Naive thymus-derived CD8-positive, alpha-beta T cell (primary cell): ENCODE results near the gene SPTBN4. TPM values are rescaled to one million over a fixed set of nuclear protein-coding genes. Genes with fewer than 3 reads are reported as not detected.
"Not testable (repeated sequence)": the region's sequence is repeated elsewhere in the genome, so short reads cannot be mapped to it uniquely, and the experiment has no call there.

Source experiments
- ATAC-seq, 2 donors: fragments of 150-1000 bp; cut with Tn5 transposase in 1 of 2; sonication (Bioruptor Pico), chemical (Tn5 transposase) in 1 of 2; 1 replicate in 1 of 2; 2 replicates in 1 of 2; pipeline ENCODE4 v1.10.0; 2021; ENCODE audit warnings: mild to moderate bottlenecking in 2 of 2, moderate library complexity in 2 of 2
- POLR2A ChIA-PET: fragments of 350-600 bp; sonication (Branson Sonifier 250); formaldehyde crosslinking; loops from one replicate; lab custom pipeline; 2021; ENCODE audit warnings: antibody characterized with exemption; lab: Charles Lee
- DNase-seq, 10 donors: peaks; one replicate each; pipeline versions ENCODE4 v3.0.0 to v3.0.0-alpha.2; 2020 to 2022
- H3K27ac Mint-ChIP-seq, 10 donors: one replicate each; pipeline ENCODE4 v1.8.0; 2020 to 2022; ENCODE audit warnings: mild to moderate bottlenecking in 10 of 10, mixed read lengths in 10 of 10, moderate library complexity in 4 of 10, inconsistent platforms in 1 of 10
- H3K27me3 Mint-ChIP-seq, 5 donors: one replicate each; pipeline ENCODE4 v1.8.0; 2021 to 2022; ENCODE audit warnings: mixed read lengths in 5 of 5
- H3K36me3 Mint-ChIP-seq, 3 donors: one replicate each; pipeline ENCODE4 v1.8.0; 2020 to 2022; ENCODE audit warnings: mixed read lengths in 3 of 3, mild to moderate bottlenecking in 2 of 3, inconsistent platforms in 1 of 3
- H3K4me1 Mint-ChIP-seq, 4 donors: one replicate each; pipeline ENCODE4 v1.8.0; 2021 to 2022; ENCODE audit warnings: mixed read lengths in 4 of 4
- H3K4me3 Mint-ChIP-seq, 10 donors: one replicate each; pipeline ENCODE4 v1.8.0; 2020 to 2022; ENCODE audit warnings: mild to moderate bottlenecking in 10 of 10, mixed read lengths in 10 of 10, moderate library complexity in 6 of 10, inconsistent platforms in 1 of 10
- H3K9me3 Mint-ChIP-seq, 9 donors: one replicate each; pipeline ENCODE4 v1.8.0; 2020 to 2022; ENCODE audit warnings: mixed read lengths in 9 of 9, mild to moderate bottlenecking in 3 of 9, inconsistent platforms in 1 of 9, moderate library complexity in 1 of 9
- polyA plus RNA-seq, 3 donors: library from polyadenylated mRNA; unstranded; fragments of 300-500 nt; fragmentation: Illumina TruSeq; gene quantifications; one replicate each; pipeline ENCODE4 v1.2.3, GENCODE V29; 2021
- total RNA-seq, 8 experiments: library from RNA in 2 of 8; stranded (reverse) in 2 of 8; gene quantifications; one replicate each; pipeline ENCODE4 v1.2.3 and lab custom pipeline; 2021 to 2026

Gene SPTBN4
- total and polyA plus RNA-seq, 5 experiments from 2014 or later = 0.13 to 0.62 (median 0.47) TPM; not detected in 2

- H3K36me3 Mint-ChIP-seq = no peaks in the 10 kb centered on the region
- POLR2A ChIA-PET = interaction anchor here (0.9 to 3.2 kb wide), 11 partner anchors 23 to 797 kb away, joined by 3 to 21 read pairs (median 7); partner anchors contain the start of genes C19orf47, HNRNPUL1, PLD3 and SERTAD1
- H3K9me3 Mint-ChIP-seq = no peaks in the 10 kb centered on the region
- peak overlapping the region; percentile 78 to 94 (median 88) for H3K4me3 Mint-ChIP-seq
- H3K4me1 Mint-ChIP-seq = peaks cover 21 to 38% (median 28%) of the 10 kb centered on the region in 4 donors
- peak in 7 of 10 donors; percentile 47 to 87 (median 68) for DNase-seq
- peaks cover 7 to 11% (median 8%) of the 10 kb centered on the region in 5 donors for H3K27me3 Mint-ChIP-seq
- ATAC-seq = peak; percentile 36 to 67
- H3K27ac Mint-ChIP-seq = peak overlapping the region; percentile 64 to 96 (median 90)
Observed at GRCh38 chr19:40466219-40466984, 399 bp upstream of the SPTBN4 start.

GRCh38 chr19:40469011-40469410 is 2.2 kb downstream of the SPTBN4 start:
- H3K36me3 Mint-ChIP-seq = no peaks in the 10 kb centered on the region
- ATAC-seq = no peak
- no peak for DNase-seq
- H3K4me1 Mint-ChIP-seq = peaks cover 18 to 27% (median 25%) of the 10 kb centered on the region in 4 donors
- H3K4me3 Mint-ChIP-seq = peak overlapping the region in 3 of 10 donors; percentile 28 to 34 (median 32)
- H3K27me3 Mint-ChIP-seq = peaks cover 7 to 11% (median 8%) of the 10 kb centered on the region in 5 donors
- peak overlapping the region in 1 of 10 donors; percentile 66 for H3K27ac Mint-ChIP-seq
- H3K9me3 Mint-ChIP-seq = no peaks in the 10 kb centered on the region
- POLR2A ChIA-PET = no interaction called here

DNA sequence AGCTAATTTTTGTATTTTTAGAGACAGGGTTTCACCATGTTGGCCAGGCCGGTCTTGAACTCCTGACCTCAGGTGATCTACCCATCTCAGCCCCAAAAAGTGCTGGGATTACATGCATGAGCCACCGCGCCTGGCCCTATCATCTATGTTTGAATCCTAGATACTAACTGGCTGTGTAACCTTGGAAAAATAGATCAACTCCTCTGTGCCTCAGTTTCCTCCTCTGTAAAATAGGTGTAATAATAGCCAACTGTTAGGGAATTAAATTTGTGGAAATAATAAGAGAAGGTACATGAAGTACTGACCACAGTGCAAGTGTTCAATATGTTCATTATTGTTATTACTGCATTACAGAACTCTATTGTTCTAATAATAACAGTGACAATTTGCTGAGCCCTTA is 4.3 kb downstream of the SPTBN4 start:
- H3K27me3 Mint-ChIP-seq = peaks cover 7 to 12% (median 8%) of the 10 kb centered on the region in 5 donors
- ATAC-seq = no peak
- no peaks in the 10 kb centered on the region for H3K9me3 Mint-ChIP-seq
- peaks cover 6 to 8% (median 7%) of the 10 kb centered on the region in 4 donors for H3K4me1 Mint-ChIP-seq
- POLR2A ChIA-PET = no interaction called here
- H3K36me3 Mint-ChIP-seq = no peaks in the 10 kb centered on the region
- no peak for DNase-seq
- no peak overlapping the region for H3K4me3 Mint-ChIP-seq
- H3K27ac Mint-ChIP-seq = no peak overlapping the region

GRCh38 chr19:40472516-40472915 is 5.7 kb downstream of the SPTBN4 start:
- POLR2A ChIA-PET = no interaction called here
- Mint-ChIP-seq H3K4me3 (no peak overlapping the region), H3K27me3 (peaks cover 0 to 7% (median 3%) of the 10 kb centered on the region in 5 donors), H3K27ac (peak overlapping the region in 1 of 10 donors; percentile 43), H3K4me1 (peaks cover 0 to 1% (median 0%) of the 10 kb centered on the region in 4 donors), H3K36me3 (no peaks in the 10 kb centered on the region), H3K9me3 (no peaks in the 10 kb centered on the region)
- DNase-seq = no peak
- no peak for ATAC-seq

DNA sequence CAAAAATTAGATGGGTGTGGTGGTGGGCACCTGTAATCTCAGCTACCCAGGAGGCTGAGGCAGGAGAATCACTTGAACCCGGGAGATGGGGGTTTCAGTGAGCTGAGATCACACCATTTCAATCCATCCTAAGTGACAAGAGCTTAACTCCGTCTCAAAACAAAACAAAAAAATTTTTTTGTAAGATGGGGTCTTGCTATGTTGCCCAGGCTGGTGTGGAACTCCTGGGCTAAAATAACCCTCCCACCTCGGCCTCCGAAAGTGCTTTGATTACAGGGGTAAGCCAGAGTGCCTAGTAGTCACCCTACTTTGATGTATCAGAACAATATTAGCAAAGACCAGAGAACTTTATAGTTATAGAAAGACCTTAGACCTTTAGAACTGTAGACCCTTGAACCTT is 7.9 kb downstream of the SPTBN4 start:
- H3K27me3 Mint-ChIP-seq = peaks cover 0 to 9% (median 0%) of the 10 kb centered on the region in 5 donors
- no peak overlapping the region for H3K4me3 Mint-ChIP-seq
- H3K36me3 Mint-ChIP-seq = no peaks in the 10 kb centered on the region
- no peaks in the 10 kb centered on the region for H3K9me3 Mint-ChIP-seq
- DNase-seq (no peak), ATAC-seq (no peak)
- no peak overlapping the region for H3K27ac Mint-ChIP-seq
- peaks cover 0 to 2% (median 0%) of the 10 kb centered on the region in 4 donors for H3K4me1 Mint-ChIP-seq
- POLR2A ChIA-PET = no interaction called here

DNA sequence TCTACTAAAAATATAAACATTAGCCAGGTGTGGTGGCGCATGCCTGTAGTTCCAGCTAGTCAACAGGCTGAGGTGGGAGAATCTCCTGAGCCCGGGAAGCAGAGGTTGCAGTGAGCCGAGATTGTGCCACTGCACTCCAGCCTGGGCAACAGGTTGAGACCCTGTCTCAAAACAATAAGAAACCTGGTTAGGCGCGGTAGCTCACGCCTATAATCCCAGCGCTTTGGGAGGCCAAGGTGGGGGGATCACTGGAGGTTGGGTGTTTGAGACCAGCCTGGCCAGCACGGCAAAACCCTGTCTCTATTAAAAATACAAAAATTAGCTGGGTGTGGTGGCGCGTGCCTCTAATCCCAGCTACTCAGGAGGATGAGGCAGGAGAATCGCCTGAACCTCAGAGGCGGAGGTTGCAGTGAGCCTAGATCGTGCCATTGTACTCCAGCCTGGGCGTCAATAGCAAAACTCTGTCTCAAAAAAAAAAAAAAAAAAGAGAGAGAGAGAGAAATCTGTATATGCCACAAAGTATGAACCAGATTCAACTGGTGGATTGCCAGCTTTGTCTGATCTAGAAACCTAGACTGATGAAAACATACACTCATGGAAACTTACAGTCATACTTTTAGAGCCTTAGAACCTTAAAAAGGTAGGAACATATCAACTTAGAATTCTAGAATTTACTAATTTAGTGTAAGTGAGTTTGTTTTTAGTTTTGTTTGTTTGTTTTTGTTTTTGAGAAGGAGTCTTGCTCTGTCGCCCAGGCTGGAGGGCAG is 9.3 kb downstream of the SPTBN4 start:
- Mint-ChIP-seq H3K27ac (peak overlapping the region in 1 of 10 donors; percentile 87), H3K27me3 (peaks cover 0 to 12% (median under 1%) of the 10 kb centered on the region in 5 donors)
- POLR2A ChIA-PET, H3K4me3 Mint-ChIP-seq, DNase-seq, H3K9me3 Mint-ChIP-seq, H3K4me1 Mint-ChIP-seq, H3K36me3 Mint-ChIP-seq, ATAC-seq: not testable (repeated sequence)

DNA sequence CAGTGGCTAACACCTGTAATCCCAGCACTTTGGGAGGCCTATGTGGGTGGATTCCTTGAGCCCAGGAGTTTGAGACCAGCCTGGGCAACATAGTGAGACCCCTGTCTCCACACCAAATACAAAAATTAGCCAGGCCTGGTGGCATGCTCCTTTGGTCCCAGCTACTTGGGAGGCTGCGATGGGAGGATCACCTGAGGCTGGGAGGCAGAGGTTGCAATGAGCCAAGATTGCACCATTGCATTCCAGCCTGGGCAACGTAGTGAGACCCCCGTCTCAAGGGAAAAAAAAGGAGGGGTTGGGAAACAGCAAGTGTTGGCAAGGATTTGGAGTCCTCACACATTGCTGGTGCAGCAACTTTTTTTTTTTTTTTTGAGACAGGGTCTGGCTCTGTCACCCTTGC is 19.2 kb downstream of the SPTBN4 start:
- no peak overlapping the region for H3K4me3 Mint-ChIP-seq
- DNase-seq (no peak), ATAC-seq (no peak)
- H3K27ac Mint-ChIP-seq = no peak overlapping the region
- peaks cover 5 to 9% (median 6%) of the 10 kb centered on the region in 4 donors for H3K4me1 Mint-ChIP-seq
- H3K27me3 Mint-ChIP-seq = peaks cover 7 to 43% (median 25%) of the 10 kb centered on the region in 5 donors
- POLR2A ChIA-PET = no interaction called here
- peaks cover 0 to 2% (median 0%) of the 10 kb centered on the region in 9 donors for H3K9me3 Mint-ChIP-seq
- H3K36me3 Mint-ChIP-seq = peaks cover 0 to 2% (median 0%) of the 10 kb centered on the region in 3 donors

- H3K4me1 Mint-ChIP-seq = peaks cover 5 to 9% (median 6%) of the 10 kb centered on the region in 4 donors
- no peak overlapping the region for H3K4me3 Mint-ChIP-seq
- peaks cover 7 to 38% (median 21%) of the 10 kb centered on the region in 5 donors for H3K27me3 Mint-ChIP-seq
- no peak for ATAC-seq
- H3K36me3 Mint-ChIP-seq = peaks cover 0 to 2% (median 0%) of the 10 kb centered on the region in 3 donors
- H3K9me3 Mint-ChIP-seq = peaks cover 0 to 2% (median 0%) of the 10 kb centered on the region in 9 donors
- H3K27ac Mint-ChIP-seq = peak overlapping the region in 1 of 10 donors; percentile 65
- no peak for DNase-seq
- POLR2A ChIA-PET = no interaction called here
Observed at GRCh38 chr19:40489882-40490230, 23.1 kb downstream of the SPTBN4 start.

DNA sequence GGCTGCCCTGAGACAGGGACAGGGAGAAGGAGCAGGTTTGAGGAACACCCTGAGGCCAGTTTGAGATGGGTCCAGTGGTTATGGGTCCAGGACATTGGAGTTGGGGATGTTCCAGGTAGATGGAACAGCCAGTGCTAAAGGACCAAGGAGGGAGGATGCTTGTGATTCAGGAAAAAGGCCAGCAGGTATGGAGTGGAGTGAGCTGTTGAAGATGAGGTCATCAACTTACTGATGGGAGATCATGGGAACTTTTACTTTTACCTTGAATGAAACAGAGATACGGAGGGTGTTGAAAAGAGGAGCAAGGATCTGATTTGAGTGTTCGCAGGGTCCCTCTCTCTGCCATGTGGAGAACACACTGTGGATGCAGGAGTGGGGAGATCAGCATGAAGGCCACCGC is 25.5 kb downstream of the SPTBN4 start:
- no peak for DNase-seq
- Mint-ChIP-seq H3K27ac (peak overlapping the region in 1 of 10 donors; percentile 55), H3K27me3 (peaks cover 7 to 25% (median 22%) of the 10 kb centered on the region in 5 donors), H3K4me1 (peaks cover 5 to 9% (median 5%) of the 10 kb centered on the region in 4 donors), H3K4me3 (no peak overlapping the region), H3K9me3 (no peaks in the 10 kb centered on the region), H3K36me3 (peaks cover 0 to 2% (median 0%) of the 10 kb centered on the region in 3 donors)
- POLR2A ChIA-PET = no interaction called here
- ATAC-seq = no peak

- Mint-ChIP-seq H3K9me3 (no peaks in the 10 kb centered on the region), H3K4me1 (no peaks in the 10 kb centered on the region), H3K36me3 (peaks cover 0 to 2% (median 0%) of the 10 kb centered on the region in 3 donors), H3K4me3 (no peak overlapping the region), H3K27me3 (peaks cover 2 to 20% (median 15%) of the 10 kb centered on the region in 5 donors), H3K27ac (no peak overlapping the region)
- POLR2A ChIA-PET = no interaction called here
- no peak for DNase-seq
- no peak for ATAC-seq
Observed at GRCh38 chr19:40493778-40494177, 27.0 kb downstream of the SPTBN4 start.

DNA sequence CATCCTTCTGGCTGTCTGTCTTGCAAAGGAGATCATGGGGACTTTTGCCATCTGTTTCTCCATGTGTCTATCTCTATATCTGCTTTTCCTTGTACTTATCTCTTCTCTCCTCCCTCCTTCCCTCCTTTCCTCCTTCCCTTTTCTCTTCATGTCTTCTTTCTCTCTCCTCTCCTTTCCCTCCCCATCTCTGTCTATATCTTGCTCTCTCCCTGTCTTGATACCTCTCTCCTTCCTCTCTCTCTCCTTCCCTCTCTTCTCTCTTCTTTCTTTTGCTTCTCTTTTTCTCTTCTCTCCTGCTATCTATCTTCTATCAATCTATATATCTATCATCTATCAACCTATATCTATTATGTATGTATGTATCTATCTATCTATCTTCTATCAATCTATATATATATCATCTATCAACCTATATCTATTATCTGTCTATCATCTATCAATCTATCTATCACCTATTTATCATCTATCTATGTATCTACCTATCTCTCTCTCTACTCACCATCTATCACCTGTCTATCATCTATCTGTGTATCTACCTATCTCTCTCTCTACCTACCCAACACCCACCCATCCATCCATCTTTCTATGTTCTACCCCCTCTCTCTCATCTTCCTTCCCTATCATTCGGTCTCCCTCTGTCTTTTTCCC is 27.5 kb downstream of the SPTBN4 start:
- no peak overlapping the region for H3K4me3 Mint-ChIP-seq
- H3K27ac Mint-ChIP-seq = peak overlapping the region in 2 of 10 donors; percentile 23 to 53
- POLR2A ChIA-PET = no interaction called here
- no peaks in the 10 kb centered on the region for H3K4me1 Mint-ChIP-seq
- peaks cover 2 to 20% (median 15%) of the 10 kb centered on the region in 5 donors for H3K27me3 Mint-ChIP-seq
- DNase-seq = no peak
- H3K9me3 Mint-ChIP-seq = no peaks in the 10 kb centered on the region
- no peak for ATAC-seq
- H3K36me3 Mint-ChIP-seq = peaks cover 0 to 2% (median 0%) of the 10 kb centered on the region in 3 donors

DNA sequence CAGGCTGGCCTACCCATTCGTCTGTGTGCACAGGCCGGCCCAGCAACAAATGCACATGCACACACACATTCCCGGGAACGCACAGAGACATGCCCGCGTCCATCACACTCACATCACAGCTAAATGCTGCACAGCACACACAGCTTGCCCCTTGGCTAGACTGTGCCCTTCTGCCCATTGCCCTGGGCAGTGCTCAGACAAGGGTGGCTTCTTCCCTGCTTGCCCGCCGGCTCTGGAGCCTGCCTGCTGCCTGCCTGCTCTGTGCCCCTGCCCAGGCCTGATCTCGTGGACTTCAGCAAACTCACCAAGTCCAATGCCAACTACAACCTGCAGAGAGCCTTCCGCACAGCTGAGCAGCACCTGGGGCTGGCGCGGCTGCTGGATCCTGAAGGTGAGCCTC is 30.4 kb downstream of the SPTBN4 start:
- no peak for ATAC-seq
- Mint-ChIP-seq H3K27ac (no peak overlapping the region), H3K4me1 (no peaks in the 10 kb centered on the region), H3K36me3 (peaks cover 0 to 2% (median 0%) of the 10 kb centered on the region in 3 donors), H3K9me3 (no peaks in the 10 kb centered on the region), H3K27me3 (peaks cover 2 to 31% (median 18%) of the 10 kb centered on the region in 5 donors), H3K4me3 (no peak overlapping the region)
- POLR2A ChIA-PET = no interaction called here
- DNase-seq = no peak
